HG02938 (cell line): ENCODE measurements around the gene TPD52L3.
A peak's percentile ranks its signal among the peaks of the same experiment; 100 is the strongest.

Source experiments
- ATAC-seq: cut with Tn5 transposase; IDR thresholded peaks from one replicate; pipeline ENCODE4 v1.9.1; 2021; ENCODE audit warnings: mild to moderate bottlenecking, moderate library complexity; ENCODE audit not compliant: unreplicated experiment

The TPD52L3 gene

DNA sequence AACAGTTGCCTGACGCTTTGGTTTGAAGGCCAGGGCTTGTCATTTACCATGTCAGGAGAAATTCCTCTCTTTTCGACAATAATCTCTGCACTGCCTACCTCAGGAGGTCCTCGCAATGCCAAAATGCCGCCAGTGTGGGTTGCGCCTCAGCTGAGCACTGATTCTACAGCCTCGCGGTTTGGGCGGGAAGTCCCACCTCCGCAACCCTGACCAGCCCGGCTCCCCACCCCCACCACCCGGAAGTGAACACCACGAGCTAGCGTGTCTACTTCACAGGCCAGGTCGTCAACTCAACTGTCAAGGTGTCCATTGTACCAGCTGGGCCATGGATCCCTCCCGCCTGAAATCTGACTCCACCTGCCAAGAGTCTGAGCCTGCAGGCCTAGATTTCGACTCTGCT lies at the start of gene TPD52L3:
Gene TPD52L3 (plus strand): TSS at position 273 of the 400 bp plus-strand sequence. CDS start 221 bp downstream, outside the sequence.
- ATAC-seq, result no peak

DNA sequence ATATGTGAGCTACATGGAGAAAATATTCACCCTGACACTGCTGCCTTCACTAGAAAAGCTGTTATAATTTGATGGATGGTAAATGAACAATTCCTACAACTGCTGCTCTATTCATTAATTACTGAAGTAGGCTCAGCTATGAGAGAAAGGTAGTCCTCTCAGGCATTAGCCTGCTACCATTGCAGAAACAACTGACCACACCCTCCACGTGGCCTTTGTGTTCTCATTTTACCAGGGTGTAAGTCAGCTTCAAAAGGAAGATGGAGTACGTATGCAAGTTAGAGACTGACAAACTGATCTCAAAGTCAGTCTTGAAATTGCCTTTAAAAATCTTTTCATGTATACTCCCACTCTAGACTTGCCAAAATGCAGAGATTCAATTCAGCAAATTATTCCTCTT lies 26.3 kb upstream of the TPD52L3 start:
- no peak for ATAC-seq

DNA sequence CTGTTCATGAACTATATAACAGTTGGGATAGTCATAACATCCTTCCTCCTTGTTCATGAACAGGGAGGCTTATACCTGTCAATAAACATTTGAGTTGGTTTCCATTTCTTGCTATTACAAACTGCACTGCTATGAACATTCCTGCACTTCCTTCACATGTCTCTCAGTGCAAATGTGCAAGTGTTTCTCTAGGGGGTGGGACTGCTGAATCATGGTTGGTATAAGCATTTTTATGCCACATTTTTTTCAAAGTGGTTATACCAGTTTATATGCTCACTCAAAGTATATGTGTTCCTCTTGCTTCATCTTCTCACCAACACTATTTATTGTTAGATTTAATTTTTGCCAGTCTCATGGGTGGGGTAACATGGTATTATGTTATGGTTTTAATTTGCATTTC lies 25.8 kb upstream of the TPD52L3 start:
- no peak for ATAC-seq

DNA sequence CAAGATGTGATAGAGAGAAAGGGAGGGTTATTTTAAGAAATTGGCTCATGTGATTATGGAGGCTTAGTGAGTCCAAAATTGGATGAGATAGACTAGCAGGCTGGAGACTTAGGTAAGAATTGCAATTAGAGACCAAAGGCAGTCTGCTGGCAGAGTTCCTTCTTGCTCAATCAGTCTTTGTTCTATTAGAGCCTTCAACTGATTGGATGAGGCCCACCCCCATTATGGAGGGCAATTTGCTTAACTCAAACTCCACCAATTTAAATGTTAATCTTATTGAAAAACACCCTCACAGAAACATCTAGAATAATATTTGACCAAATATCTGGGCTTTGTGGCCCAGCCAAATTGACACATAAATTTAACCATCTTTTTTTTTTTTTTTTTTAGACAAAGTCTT lies 23.9 kb upstream of the TPD52L3 start:
- ATAC-seq, result no peak

DNA sequence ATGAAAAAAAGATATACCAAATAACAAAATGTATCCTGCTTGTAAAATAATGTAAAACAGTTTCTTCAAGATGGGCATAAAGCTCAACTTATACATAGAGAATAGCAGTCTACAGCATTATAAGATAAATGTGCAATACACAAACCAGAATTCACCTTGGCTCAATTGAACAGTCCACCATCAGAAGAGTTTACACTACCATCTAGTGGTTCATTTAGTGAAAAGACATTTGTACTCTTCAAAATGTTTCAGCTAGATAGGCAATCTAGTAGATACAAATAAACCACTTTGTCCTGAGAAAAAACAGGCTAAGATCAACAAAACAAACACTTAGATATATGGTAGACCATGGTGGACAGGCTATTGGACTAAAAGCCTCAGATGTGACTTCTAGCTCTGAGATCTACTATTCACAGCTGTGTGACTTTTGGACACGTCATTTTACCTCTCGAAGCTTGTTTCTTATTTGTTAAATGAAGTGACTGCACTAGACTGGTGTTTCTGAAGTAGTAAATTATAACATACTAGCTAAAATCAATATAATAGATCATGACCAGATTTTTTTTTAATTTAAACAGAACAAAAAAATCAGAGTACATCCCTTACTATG lies 22.1 kb upstream of the TPD52L3 start:
- ATAC-seq, result no peak

DNA sequence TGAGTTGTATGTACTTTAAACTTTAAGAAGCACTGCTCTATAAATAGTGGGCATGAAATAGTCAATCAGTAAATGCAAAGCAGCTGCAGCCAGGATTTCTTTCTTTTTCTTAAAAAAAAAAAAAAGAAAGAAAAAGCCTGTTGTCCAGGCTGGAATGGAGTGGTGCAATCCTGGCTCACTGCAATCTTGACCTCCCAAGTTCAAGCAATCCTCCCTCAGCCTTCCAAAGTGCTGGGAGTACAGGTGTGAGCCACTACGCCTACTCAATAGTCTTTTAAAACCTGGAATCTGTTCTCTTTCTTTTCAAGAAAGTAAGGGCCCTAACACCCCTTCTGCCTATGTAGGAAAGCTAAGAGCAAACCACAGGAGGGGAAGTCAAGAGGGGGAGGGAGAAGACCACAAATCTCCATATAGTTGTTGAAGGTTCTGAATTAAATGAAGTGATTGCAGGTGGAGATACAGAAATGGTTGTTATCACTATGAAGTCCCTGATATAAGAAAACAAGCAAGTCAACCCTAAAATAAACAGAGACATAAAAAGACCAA lies 20.6 kb upstream of the TPD52L3 start:
- no peak for ATAC-seq

DNA sequence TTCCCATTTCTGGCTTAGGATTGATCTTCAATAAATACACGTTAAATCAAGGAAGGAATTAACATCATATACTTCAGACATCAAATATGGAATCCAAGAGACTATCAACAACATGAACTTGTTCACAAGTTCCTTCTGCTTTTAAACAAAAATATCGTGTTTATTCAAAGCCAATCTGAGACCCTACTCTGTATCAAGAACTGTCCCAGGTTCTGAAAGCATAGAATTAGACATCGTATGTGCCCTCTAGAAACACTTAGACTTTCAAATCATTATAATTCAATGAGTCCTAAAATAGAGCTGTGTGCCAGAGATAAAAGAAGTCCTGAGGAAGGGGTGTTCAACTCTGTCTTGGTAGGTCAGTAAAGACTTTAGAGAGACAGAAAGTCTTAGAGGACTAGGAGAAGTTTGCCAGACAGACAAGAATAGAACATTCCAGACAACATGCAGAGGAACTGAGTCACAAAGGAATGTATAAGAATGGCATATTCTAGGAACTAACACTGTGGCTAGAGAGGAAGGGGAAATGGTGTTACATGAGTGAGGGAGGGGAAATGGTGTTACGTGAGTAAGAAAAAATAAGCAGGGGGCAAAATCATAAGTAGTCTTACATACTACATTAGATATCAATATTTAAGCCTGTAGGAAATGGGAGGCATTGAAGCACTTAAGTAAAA lies 2.9 kb downstream of the TPD52L3 start:
- no peak for ATAC-seq

DNA sequence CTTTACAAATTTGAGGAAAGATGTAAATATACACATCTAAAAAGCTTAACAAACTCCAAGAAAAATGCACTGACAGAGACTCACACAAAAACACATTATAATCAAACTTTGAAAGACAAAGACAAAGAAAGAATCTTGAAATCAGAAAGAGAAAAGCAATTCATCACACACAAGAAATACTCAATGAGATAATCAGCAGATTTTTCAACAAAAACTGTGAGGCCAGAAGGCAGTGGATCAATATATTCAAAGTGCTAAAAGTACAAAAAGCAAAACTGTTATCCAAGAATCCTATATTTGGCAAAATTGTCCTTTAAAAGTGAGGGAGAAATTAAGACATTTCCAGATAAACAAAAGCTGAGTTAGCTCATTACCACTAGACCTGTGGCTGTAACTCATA lies 6.1 kb downstream of the TPD52L3 start:
- no peak for ATAC-seq

DNA sequence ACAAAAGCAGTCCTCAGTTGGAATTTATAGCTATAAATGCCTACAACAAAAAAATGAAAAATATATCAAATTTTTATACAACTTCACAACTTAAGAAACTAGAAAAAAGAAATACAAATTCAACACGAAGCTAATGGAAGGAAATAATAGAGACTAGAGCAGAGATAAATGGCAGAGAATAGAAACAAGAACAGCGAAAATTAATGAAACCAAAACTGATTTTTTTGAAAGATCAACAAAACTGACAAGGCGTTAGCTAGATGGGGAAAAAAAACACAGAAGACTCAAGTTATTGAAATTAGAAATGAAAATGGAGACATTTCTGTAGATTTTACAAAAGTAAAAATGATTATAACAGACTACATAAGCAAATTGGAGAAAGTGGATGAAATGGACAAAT lies 20.6 kb downstream of the TPD52L3 start:
- no peak for ATAC-seq

DNA sequence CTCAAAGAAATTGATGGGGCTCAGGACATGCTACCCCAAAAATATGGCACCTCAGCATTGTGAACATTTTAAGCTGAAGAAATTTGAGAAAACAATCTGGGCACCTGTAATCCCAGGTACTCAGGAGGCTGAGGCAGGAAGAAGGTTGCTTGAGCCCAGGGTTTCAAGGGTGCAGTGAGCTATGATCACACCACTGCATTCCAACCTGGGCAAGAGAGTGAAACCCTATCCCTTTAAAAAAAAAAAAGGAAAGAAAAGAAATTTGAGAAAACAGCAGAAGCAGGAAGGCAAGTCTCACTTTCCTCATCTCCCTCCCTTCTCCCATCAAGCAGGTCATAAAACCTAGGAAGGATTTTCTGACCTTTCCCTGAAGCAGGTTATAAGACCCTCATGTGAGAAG lies 23.6 kb downstream of the TPD52L3 start:
- ATAC-seq, result no peak

DNA sequence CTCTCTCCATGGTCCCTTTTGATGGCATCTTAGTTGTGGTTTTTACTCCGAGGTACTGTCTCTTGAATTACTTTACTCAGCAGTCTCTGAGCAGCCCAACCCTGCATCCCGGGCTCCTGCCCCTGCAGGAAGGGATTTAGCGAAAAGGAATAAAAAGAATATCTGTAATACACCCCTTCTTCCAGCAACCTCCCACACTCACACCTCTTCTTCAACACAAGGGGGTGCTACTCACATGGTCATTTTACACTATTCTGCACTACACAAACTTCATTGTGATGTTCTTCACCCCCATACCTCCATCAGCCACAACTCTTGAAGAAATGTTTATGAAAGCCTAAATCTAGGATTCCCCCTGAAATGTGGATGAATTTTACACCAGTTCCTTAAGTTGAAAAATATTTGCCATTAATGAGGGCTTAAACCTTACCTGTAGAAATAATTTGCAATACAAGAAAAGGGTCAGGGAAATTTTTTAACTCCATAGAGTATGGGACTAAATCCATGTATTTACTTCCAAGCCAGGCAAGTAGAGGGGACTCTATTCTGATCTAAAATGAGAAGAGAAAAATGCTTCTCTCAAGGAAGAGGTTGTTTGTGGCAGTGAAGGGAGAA lies 26.0 kb downstream of the TPD52L3 start:
- ATAC-seq, result peak; percentile 94

DNA sequence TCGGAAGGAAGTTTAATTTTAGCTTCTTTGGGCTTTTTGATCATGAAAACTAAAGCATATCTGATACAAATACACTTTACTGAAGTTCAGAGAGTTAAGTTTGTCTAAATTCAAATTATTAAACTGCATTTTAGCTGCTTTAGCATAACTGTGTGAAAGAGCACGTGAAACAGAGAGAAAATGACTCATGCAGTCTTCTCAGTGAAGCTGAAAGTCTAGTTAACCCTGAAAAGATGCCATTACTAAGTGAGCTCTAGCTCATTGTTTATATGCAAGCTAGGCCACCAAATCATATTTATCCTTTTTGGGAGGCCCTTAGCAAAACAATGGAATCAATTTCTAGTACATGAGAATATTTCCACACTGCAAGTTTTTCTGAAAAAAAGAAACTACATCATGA lies 27.6 kb downstream of the TPD52L3 start:
- ATAC-seq, result no peak

DNA sequence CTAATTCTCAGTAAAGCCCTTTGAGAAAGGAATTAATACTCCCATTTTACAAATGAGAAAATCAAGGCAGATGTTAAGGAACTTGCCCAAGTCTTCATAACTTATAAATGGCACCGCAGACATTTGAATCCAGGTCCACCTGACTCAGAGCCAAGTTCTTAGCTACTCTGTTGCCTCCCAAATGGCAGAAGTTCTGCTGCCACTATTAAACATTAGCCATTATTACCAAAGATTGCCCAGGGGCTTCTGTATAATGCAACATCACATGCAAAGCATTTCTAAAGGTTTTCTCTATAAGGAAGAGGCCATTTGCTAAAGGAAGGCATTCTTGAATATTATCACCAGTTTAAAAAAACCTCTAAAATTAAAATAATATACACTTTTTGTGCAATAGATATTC lies 28.3 kb downstream of the TPD52L3 start:
- no peak for ATAC-seq

DNA sequence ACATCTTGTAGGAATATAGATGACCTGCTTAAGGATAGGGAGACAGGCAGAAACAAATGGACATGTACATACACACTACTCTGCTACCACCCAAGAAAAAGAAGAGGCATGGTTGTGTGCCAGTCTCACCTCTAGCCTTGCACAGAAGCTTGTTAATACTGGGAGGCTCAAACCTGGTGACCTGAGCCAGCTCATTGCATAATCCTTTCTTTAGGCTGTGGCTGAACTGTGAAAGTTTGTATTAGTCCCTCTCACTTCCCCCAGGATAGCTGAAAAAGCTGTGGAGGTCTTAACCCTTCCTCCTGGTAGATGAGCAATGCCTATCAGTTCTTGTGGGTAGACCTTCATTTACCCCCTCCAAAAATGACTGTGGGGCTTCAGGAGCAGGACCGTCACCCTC lies 28.7 kb downstream of the TPD52L3 start:
- no peak for ATAC-seq

DNA sequence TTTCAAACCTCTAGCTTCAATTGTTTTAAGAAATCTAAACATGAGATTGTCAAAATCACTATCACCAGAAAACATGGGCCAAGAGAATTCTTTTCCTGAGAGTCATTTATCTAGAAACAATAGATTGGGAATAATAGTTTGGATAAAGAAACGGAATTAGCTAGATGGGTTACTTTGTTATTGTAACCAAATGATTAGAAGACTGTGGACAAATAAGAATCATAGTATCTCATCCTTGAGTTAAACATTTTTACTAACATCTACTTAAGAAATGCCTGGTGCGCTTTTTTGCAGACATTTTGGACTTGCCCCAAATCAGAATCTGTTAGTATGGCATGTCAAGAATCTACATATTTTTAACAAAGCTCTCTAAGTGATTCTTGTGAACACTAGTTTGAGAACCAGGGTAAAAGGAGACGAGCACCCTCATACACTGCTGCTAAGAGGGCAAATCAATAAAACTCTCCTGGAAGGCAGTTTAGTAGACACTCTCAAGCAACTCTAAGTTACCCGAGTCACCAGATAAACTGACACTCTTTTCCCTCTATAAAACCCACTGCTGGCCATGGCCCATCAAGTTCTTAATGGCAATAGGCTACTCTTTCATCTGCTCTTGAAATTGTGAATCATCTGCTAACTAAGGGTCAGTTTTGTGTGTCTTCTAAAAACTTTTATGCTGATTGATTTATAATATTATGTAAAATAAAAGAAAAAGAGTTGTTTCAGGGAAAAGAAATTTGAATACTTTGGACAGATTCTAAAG lies 39.1 kb downstream of the TPD52L3 start:
- ATAC-seq, result no peak

DNA sequence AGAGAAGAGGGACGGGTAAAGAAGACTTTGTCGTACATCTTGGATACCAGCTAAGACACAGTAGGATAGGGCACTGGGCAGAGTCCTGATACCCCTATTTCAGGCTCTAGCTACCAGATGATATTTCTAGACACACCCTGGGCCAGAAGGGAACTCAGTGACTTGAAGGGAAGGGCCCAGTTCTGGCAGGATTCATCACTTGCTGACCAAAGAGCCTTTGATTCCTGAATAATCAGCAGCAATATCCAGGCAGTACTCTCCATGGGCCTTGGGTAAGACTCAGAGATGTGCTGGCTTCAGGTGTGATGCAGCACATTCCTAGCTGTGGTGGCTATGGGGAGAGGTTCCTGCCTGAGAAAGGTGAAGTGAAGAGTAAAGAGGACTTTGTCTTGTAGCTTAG lies 40.7 kb downstream of the TPD52L3 start:
- ATAC-seq, result no peak
